Kidney epithelial cell (primary cell): ENCODE measurements around the gene DOCK4. TPM values are rescaled to one million over a fixed set of nuclear protein-coding genes. Genes with fewer than 3 reads are reported as not detected.

ENCODE experiments used
- DNase-seq: peaks from one replicate; pipeline ENCODE4 v3.0.0-alpha.2; 2010; ENCODE audit warnings: low read depth
- H3K27me3 ChIP-seq: 2 replicates; pipeline ENCODE4 v1.6.0; 2011; ENCODE audit warnings: low read length; ENCODE audit not compliant: control insufficient read depth, insufficient read depth
- H3K36me3 ChIP-seq: 2 replicates; pipeline ENCODE4 v1.5.1; 2011; ENCODE audit warnings: low read length; ENCODE audit not compliant: control insufficient read depth, insufficient read depth
- H3K4me3 ChIP-seq: 2 replicates; pipeline ENCODE4 v1.5.1; 2011; ENCODE audit warnings: low read depth, mild to moderate bottlenecking, control low read depth, low read length
- total RNA-seq: library from RNA; depleted of rRNA; stranded (reverse); fragments of >200 nt; gene quantifications from 2 replicates; pipeline ENCODE4 v1.2.3, GENCODE V29; 2015
- TF ChIP-seq, protein P1 (sequence below): IDR thresholded peaks from 2 replicates; pipeline ENCODE4 v1.5.1; 2011; ENCODE audit warnings: mild to moderate bottlenecking, moderate library complexity, low read length, control low read depth, inconsistent platforms; ENCODE audit not compliant: insufficient read depth, poor library complexity, severe bottlenecking

Gene DOCK4
- total RNA-seq, 1 donor from 2014 or later: 16.8 TPM

DNA sequence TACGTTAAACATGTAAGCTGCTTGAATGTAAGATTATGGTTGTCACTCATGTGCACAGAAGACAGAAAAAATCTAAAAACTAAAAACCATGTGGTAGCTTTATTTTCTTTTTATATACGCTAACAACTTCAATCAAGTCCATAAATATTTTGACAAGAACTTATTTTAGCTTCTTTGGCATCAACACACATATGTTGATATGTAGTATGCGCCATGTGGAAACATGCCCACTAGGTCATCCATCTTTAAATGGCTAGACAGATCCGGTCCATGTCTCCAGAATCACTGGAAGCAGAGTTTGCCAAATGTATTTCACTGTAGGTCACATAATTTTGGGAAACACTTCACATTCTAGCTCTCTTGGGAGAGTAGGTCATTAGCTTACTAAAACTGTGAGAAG is 382.4 kb downstream of the DOCK4 start:
- H3K4me3 ChIP-seq: no peak overlapping the region
- DNase-seq: no peak
- no peaks in the 10 kb centered on the region for H3K36me3 ChIP-seq
- TF ChIP-seq, protein P1, sequence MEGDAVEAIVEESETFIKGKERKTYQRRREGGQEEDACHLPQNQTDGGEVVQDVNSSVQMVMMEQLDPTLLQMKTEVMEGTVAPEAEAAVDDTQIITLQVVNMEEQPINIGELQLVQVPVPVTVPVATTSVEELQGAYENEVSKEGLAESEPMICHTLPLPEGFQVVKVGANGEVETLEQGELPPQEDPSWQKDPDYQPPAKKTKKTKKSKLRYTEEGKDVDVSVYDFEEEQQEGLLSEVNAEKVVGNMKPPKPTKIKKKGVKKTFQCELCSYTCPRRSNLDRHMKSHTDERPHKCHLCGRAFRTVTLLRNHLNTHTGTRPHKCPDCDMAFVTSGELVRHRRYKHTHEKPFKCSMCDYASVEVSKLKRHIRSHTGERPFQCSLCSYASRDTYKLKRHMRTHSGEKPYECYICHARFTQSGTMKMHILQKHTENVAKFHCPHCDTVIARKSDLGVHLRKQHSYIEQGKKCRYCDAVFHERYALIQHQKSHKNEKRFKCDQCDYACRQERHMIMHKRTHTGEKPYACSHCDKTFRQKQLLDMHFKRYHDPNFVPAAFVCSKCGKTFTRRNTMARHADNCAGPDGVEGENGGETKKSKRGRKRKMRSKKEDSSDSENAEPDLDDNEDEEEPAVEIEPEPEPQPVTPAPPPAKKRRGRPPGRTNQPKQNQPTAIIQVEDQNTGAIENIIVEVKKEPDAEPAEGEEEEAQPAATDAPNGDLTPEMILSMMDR: no peak
- no peaks in the 10 kb centered on the region for H3K27me3 ChIP-seq

DNA sequence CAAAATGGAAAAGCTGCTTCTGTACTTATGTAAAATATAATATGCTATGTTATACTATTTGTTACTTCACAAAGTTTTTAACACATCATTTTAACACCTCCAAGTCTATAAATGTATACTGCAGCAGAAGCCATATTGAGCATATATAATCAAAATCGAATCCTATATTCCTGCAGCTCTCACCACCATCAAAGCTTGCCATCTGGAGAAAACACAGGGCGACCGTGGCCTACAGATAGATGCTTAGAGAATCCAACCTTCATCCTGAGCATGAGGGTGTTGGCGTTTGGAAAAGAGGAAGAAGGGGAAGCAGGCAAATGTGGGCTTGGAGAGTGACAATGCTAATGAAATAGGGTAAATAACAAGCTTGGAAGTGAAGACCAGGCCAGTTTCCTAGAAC is 385.2 kb downstream of the DOCK4 start:
- DNase-seq: no peak
- H3K36me3 ChIP-seq: no peaks in the 10 kb centered on the region
- H3K4me3 ChIP-seq: no peak overlapping the region
- H3K27me3 ChIP-seq: no peaks in the 10 kb centered on the region
- TF ChIP-seq, protein P1: no peak

DNA sequence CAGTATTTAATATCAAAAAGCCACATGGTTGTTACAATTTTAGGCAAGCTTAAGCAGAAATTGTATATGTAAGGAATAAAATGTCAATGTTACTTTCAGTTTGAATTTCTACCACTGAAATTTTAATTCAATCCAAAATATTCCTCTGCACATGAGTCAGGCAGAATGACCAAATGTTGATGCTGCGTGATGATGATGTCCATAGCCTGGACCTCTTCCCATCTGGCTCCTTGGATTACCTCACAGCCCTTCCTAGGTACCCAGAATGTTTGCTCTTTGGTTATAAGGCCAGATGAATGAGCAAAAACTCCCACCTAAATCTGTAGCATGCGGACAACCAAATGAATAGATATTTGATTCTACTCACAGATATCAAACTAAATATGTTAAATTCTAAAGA is 385.6 kb downstream of the DOCK4 start:
- no peak for DNase-seq
- no peaks in the 10 kb centered on the region for H3K27me3 ChIP-seq
- TF ChIP-seq, protein P1: no peak
- H3K4me3 ChIP-seq: no peak overlapping the region
- no peaks in the 10 kb centered on the region for H3K36me3 ChIP-seq

DNA sequence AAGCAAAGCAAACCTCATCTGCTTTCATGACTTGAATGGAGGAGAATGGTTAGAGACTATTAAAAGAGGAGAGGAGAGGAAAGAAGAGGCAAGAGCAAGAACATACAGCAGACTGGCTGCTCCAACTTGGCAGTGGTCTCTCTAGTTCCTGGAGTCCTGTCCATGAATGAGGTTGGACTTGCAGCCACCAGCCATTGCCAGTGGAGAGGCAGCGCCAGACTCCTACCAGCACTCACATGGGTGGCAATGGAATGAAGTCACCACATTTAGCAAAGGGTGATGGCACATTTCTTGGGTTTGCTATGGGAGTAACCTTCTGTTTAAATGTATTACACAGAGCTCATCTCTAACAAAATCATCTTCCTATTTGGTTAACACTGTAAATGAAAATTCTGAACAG is 386.1 kb downstream of the DOCK4 start:
- no peak for DNase-seq
- Histone ChIP-seq H3K36me3 (no peaks in the 10 kb centered on the region), H3K27me3 (no peaks in the 10 kb centered on the region), H3K4me3 (no peak overlapping the region)
- TF ChIP-seq, protein P1: no peak

DNA sequence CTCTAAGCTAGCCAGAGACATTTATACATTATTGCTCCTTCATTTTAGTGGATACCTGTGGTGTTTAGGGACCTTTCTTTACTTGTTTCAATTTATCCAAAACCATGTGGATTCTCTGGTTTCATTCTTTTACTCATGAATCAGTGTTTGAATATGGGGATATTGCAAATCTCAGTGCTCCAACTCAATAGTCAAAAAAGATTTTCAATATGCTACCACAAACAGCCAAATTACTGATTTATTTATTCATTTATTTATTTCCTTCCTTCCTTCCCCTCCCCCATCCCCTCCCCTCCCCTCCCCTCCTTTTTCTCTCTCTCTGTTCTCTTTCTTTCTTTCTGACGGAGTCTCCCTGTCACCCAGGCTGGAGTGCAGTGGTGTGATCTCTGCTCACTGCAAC is 390.8 kb downstream of the DOCK4 start:
- H3K4me3 ChIP-seq: no peak overlapping the region
- DNase-seq: no peak
- H3K36me3 ChIP-seq: no peaks in the 10 kb centered on the region
- TF ChIP-seq, protein P1: no peak
- H3K27me3 ChIP-seq: no peaks in the 10 kb centered on the region

DNA sequence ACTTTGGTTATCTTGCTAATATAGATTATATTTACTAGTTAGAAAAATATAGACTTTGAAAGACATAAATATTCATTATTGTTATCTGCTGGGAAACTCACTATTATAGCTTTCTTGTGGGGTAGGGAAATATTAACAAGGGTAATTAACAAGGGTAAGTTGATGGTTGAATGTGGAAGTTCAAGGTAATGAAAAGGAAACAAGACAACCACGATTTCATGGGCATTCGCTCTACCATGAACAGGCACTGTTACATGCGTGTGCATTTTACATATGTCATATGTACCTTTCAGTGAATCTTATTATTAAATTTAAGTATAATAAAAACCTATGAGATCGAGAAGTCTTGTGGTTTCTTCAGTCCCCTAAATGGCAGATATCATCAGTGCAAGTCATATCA is 392.9 kb downstream of the DOCK4 start:
- no peak overlapping the region for H3K4me3 ChIP-seq
- TF ChIP-seq, protein P1: no peak
- no peaks in the 10 kb centered on the region for H3K36me3 ChIP-seq
- DNase-seq: no peak
- no peaks in the 10 kb centered on the region for H3K27me3 ChIP-seq
